Stimulated activated CD8-positive, alpha-beta memory T cell treated with anti-CD3 and anti-CD28 coated beads, Interleukin-12 subunit alpha, Interleukin-12 subunit beta, amount 100 ng/mL, for 4 hours (primary cell): ENCODE measurements around the gene ITGAV.
"Not testable (repeated sequence)": the region's sequence is repeated elsewhere in the genome, so short reads cannot be mapped to it uniquely, and the experiment has no call there.

Experiments
- DNase-seq: peaks from one replicate; pipeline ENCODE4 v3.0.0-alpha.2; 2020; ENCODE audit warnings: low read depth

Gene ITGAV

GRCh38 chr2:186589612-186590349 is at the start of gene ITGAV:
Gene ITGAV (plus strand): TSS chr2:186590056. CDS start chr2:186590339, 283 bp downstream.
- peak; percentile 64 for DNase-seq

- DNase-seq: no peak
Measured at GRCh38 chr2:186540941-186541340, 48.9 kb upstream of the ITGAV start.

GRCh38 chr2:186542002-186542401 is 47.9 kb upstream of the ITGAV start:
- no peak for DNase-seq

- DNase-seq: no peak
Measured at GRCh38 chr2:186543561-186544131, 46.2 kb upstream of the ITGAV start.

GRCh38 chr2:186544255-186544675 is 45.6 kb upstream of the ITGAV start:
- DNase-seq: no peak

- DNase-seq: no peak
Measured at GRCh38 chr2:186546846-186547245, 43.0 kb upstream of the ITGAV start.

- DNase-seq: no peak
Measured at GRCh38 chr2:186551323-186552050, 38.4 kb upstream of the ITGAV start.

- DNase-seq: no peak
Measured at GRCh38 chr2:186554429-186554828, 35.4 kb upstream of the ITGAV start.

- no peak for DNase-seq
Measured at GRCh38 chr2:186554850-186555671, 34.8 kb upstream of the ITGAV start.

GRCh38 chr2:186558512-186559276 is 31.2 kb upstream of the ITGAV start:
- no peak for DNase-seq

- DNase-seq: no peak
Measured at GRCh38 chr2:186559370-186559769, 30.5 kb upstream of the ITGAV start.

GRCh38 chr2:186559848-186560247 is 30.0 kb upstream of the ITGAV start:
- DNase-seq: no peak

- no peak for DNase-seq
Measured at GRCh38 chr2:186560254-186560653, 29.6 kb upstream of the ITGAV start.

- DNase-seq: no peak
Measured at GRCh38 chr2:186561467-186562208, 28.2 kb upstream of the ITGAV start.

GRCh38 chr2:186562209-186562578 is 27.7 kb upstream of the ITGAV start:
- no peak for DNase-seq

GRCh38 chr2:186568600-186568999 is 21.3 kb upstream of the ITGAV start:
- not testable (repeated sequence) for DNase-seq

- DNase-seq: not testable (repeated sequence)
Measured at GRCh38 chr2:186569127-186569526, 20.7 kb upstream of the ITGAV start.

GRCh38 chr2:186569897-186570296 is 20.0 kb upstream of the ITGAV start:
- DNase-seq: no peak

GRCh38 chr2:186570604-186571003 is 19.3 kb upstream of the ITGAV start:
- no peak for DNase-seq

- DNase-seq: no peak
Measured at GRCh38 chr2:186572705-186573104, 17.2 kb upstream of the ITGAV start.

GRCh38 chr2:186573531-186573930 is 16.3 kb upstream of the ITGAV start:
- DNase-seq: no peak
